GM18508 (cell line): ENCODE measurements around the gene CA14.
"Not testable (repeated sequence)": the region's sequence is repeated elsewhere in the genome, so short reads cannot be mapped to it uniquely, and the experiment has no call there.

ENCODE experiments used
- ATAC-seq: cut with Tn5 transposase; IDR thresholded peaks from one replicate; pipeline ENCODE4 v1.9.1; 2021; ENCODE audit warnings: moderate number of reproducible peaks; ENCODE audit not compliant: insufficient read depth, unreplicated experiment

CA14 gene

GRCh38 chr1:150235852-150236613 lies 21.5 kb upstream of the CA14 start, which contains the start of gene ANP32E:
ANP32E (minus strand) TSS chr1:150236112; CDS start chr1:150235786, 326 bp downstream.
- peak; percentile 81 for ATAC-seq

GRCh38 chr1:150236614-150237100 lies 20.9 kb upstream of the CA14 start:
- ATAC-seq: no peak

- not testable (repeated sequence) for ATAC-seq
Observed at GRCh38 chr1:150237176-150237575, 20.4 kb upstream of the CA14 start.

- no peak for ATAC-seq
Observed at GRCh38 chr1:150237746-150238145, 19.8 kb upstream of the CA14 start.

- ATAC-seq: no peak
Observed at GRCh38 chr1:150243003-150243402, 14.6 kb upstream of the CA14 start.

GRCh38 chr1:150249936-150250335 lies 7.6 kb upstream of the CA14 start:
- no peak for ATAC-seq

GRCh38 chr1:150256198-150256553 lies 1.4 kb upstream of the CA14 start:
- ATAC-seq: no peak

- ATAC-seq: no peak
Observed at GRCh38 chr1:150256554-150257341, 826 bp upstream of the CA14 start.

- no peak for ATAC-seq
Observed at GRCh38 chr1:150259217-150259616, 1.6 kb downstream of the CA14 start.

GRCh38 chr1:150259758-150260669 lies 2.4 kb downstream of the CA14 start:
- ATAC-seq: no peak

- ATAC-seq: no peak
Observed at GRCh38 chr1:150261367-150261766, 3.8 kb downstream of the CA14 start.

- ATAC-seq: no peak
Observed at GRCh38 chr1:150262388-150263320, 5.1 kb downstream of the CA14 start.

- ATAC-seq: no peak
Observed at GRCh38 chr1:150263549-150263948, 6.0 kb downstream of the CA14 start.

GRCh38 chr1:150267896-150268295 lies 10.3 kb downstream of the CA14 start:
- no peak for ATAC-seq

- ATAC-seq: no peak
Observed at GRCh38 chr1:150268340-150268704, 10.7 kb downstream of the CA14 start.

- ATAC-seq: peak; percentile 60
Observed at GRCh38 chr1:150268705-150269403, 11.3 kb downstream of the CA14 start, which contains the start of gene APH1A. APH1A (minus strand) TSS chr1:150269016; CDS start chr1:150268810, 206 bp downstream.

GRCh38 chr1:150269451-150269850 lies 11.9 kb downstream of the CA14 start:
- ATAC-seq: no peak

GRCh38 chr1:150271291-150271959 lies 13.9 kb downstream of the CA14 start:
- ATAC-seq: no peak
